GM21825 (cell line): Measurements from ENCODE around the gene BMP6.

Source experiments
- ATAC-seq: cut with Tn5 transposase; IDR thresholded peaks from one replicate; pipeline ENCODE4 v1.9.1; 2021; ENCODE audit warnings: mild to moderate bottlenecking, moderate library complexity; ENCODE audit not compliant: unreplicated experiment

BMP6 gene

GRCh38 chr6:7747016-7747415, 21.1 kb downstream of the BMP6 start:
- no peak for ATAC-seq

GRCh38 chr6:7747433-7747832, 21.5 kb downstream of the BMP6 start:
- no peak for ATAC-seq

GRCh38 chr6:7747901-7748504, 22.1 kb downstream of the BMP6 start:
- ATAC-seq, result no peak

GRCh38 chr6:7749478-7749877, 23.6 kb downstream of the BMP6 start:
- ATAC-seq, result no peak

- ATAC-seq, result no peak
Observed at GRCh38 chr6:7750197-7750596, 24.3 kb downstream of the BMP6 start.

- no peak for ATAC-seq
Observed at GRCh38 chr6:7758456-7758855, 32.6 kb downstream of the BMP6 start.

GRCh38 chr6:7759320-7759719, 33.4 kb downstream of the BMP6 start:
- no peak for ATAC-seq

GRCh38 chr6:7761051-7761450, 35.2 kb downstream of the BMP6 start:
- ATAC-seq, result no peak

GRCh38 chr6:7762760-7763159, 36.9 kb downstream of the BMP6 start:
- ATAC-seq, result no peak

- ATAC-seq, result no peak
Observed at GRCh38 chr6:7763881-7764280, 38.0 kb downstream of the BMP6 start.

GRCh38 chr6:7765575-7766325, 39.9 kb downstream of the BMP6 start:
- ATAC-seq, result no peak

GRCh38 chr6:7769702-7770101, 43.8 kb downstream of the BMP6 start:
- no peak for ATAC-seq

GRCh38 chr6:7770111-7770510, 44.2 kb downstream of the BMP6 start:
- ATAC-seq, result no peak

- ATAC-seq, result no peak
Observed at GRCh38 chr6:7770601-7771000, 44.7 kb downstream of the BMP6 start.

GRCh38 chr6:7773322-7773721, 47.4 kb downstream of the BMP6 start:
- ATAC-seq, result no peak

- no peak for ATAC-seq
Observed at GRCh38 chr6:7773914-7774313, 48.0 kb downstream of the BMP6 start.

- no peak for ATAC-seq
Observed at GRCh38 chr6:7776509-7776908, 50.6 kb downstream of the BMP6 start.

GRCh38 chr6:7777074-7777473, 51.2 kb downstream of the BMP6 start:
- ATAC-seq, result no peak

- no peak for ATAC-seq
Observed at GRCh38 chr6:7781240-7781639, 55.3 kb downstream of the BMP6 start.

GRCh38 chr6:7784248-7784647, 58.3 kb downstream of the BMP6 start:
- no peak for ATAC-seq

GRCh38 chr6:7784706-7785105, 58.8 kb downstream of the BMP6 start:
- no peak for ATAC-seq

GRCh38 chr6:7785243-7786035, 59.5 kb downstream of the BMP6 start:
- ATAC-seq, result no peak
